Mammary epithelial cell (primary cell): ENCODE data around the gene FNDC11.

Experiments
- CTCF ChIP-seq, 2 donors: IDR thresholded peaks in 1 of 2; conservative IDR thresholded peaks in 1 of 2; 2 replicates each; pipeline ENCODE4 v1.5.1; 2011 to 2012; ENCODE audit warnings: inconsistent platforms in 2 of 2, low read length in 2 of 2, mild to moderate bottlenecking in 2 of 2, control low read depth in 1 of 2, low read depth in 1 of 2; ENCODE audit not compliant: insufficient read depth in 1 of 2; ENCODE audit errors: extremely low read depth in 1 of 2
- EZH2 ChIP-seq: IDR thresholded peaks from 2 replicates; pipeline ENCODE4 v1.6.1; 2012; ENCODE audit warnings: low read length, inconsistent platforms, borderline replicate concordance

DNA sequence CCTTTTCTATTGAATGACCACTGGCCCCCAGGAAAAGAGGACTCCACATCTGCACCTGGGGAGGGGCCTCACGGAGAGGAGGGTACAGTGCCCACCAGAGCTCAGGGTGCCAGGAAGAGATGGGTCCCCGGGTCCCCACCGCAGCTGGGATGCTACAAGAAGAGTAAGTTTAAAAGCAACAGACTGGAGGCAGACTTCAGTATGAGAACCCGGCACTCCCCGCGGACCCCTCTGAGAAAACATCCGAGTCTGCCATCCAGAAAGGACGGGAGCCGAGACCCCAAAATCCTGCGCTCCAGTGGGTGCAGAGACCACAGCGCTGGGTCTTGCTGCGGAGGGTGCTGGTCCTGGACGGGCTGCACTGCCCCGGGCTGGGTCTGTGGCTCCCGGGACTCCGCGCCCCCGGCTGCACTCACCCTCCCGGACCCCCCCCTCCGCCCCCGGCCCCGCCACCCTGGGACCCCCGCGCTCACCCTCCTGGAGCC lies 19.7 kb downstream of the FNDC11 start:
- TF ChIP-seq CTCF (conservative IDR thresholded peaks at IDR 0.05 in 1 of 2, IDR thresholded peaks at IDR 0.05 in 1 of 2; ENCODE audit: extremely low read depth in 1 of 2, insufficient read depth in 1 of 2, low read depth in 1 of 2, low read length in 2 of 2), result no peak
- no peak for TF ChIP-seq EZH2
